HG03196 (cell line): ENCODE data around the gene PROB1.

Experiments used
- ATAC-seq: cut with Tn5 transposase; IDR thresholded peaks from one replicate; pipeline ENCODE4 v1.9.1; 2021; ENCODE audit not compliant: unreplicated experiment

Gene PROB1

GRCh38 chr5:139341689-139342422 lies 53.0 kb downstream of the PROB1 start, which contains the start of gene PAIP2:
TSS of gene PAIP2 (plus strand) at chr5:139341854. CDS start at chr5:139363785, 21,931 bp downstream.
- peak; percentile 91 for ATAC-seq

- ATAC-seq: no peak
These were observed 53.7 kb downstream of the PROB1 start for GRCh38 chr5:139341187-139341688.
